HG03095 (cell line): ENCODE data around the gene WDR27.
A peak's percentile ranks its signal among the peaks of the same experiment; 100 is the strongest.
"Not testable (repeated sequence)": the region's sequence is repeated elsewhere in the genome, so short reads cannot be mapped to it uniquely, and the experiment has no call there.

ENCODE experiments used
- ATAC-seq: cut with Tn5 transposase; IDR thresholded peaks from one replicate; pipeline ENCODE4 v1.9.1; 2021; ENCODE audit warnings: moderate library complexity; ENCODE audit not compliant: unreplicated experiment

WDR27 gene

GRCh38 chr6:169618526-169619490 lies 83.0 kb downstream of the WDR27 start:
- no peak for ATAC-seq

- ATAC-seq = no peak
These were observed 84.3 kb downstream of the WDR27 start for GRCh38 chr6:169617562-169617961.

GRCh38 chr6:169608609-169609008 lies 93.2 kb downstream of the WDR27 start:
- not testable (repeated sequence) for ATAC-seq

- no peak for ATAC-seq
These were observed 97.8 kb downstream of the WDR27 start for GRCh38 chr6:169604076-169604475.

- not testable (repeated sequence) for ATAC-seq
These were observed 100.7 kb downstream of the WDR27 start for GRCh38 chr6:169601129-169601528.

GRCh38 chr6:169592558-169592957 lies 109.3 kb downstream of the WDR27 start:
- no peak for ATAC-seq

GRCh38 chr6:169591616-169592015 lies 110.2 kb downstream of the WDR27 start:
- no peak for ATAC-seq

GRCh38 chr6:169590376-169590939 lies 111.4 kb downstream of the WDR27 start:
- ATAC-seq = no peak

GRCh38 chr6:169589699-169590257 lies 112.1 kb downstream of the WDR27 start:
- peak; percentile 69 for ATAC-seq

- ATAC-seq = peak; percentile 83
These were observed 112.5 kb downstream of the WDR27 start for GRCh38 chr6:169589293-169589692.

- no peak for ATAC-seq
These were observed 113.9 kb downstream of the WDR27 start for GRCh38 chr6:169587975-169588374.

GRCh38 chr6:169583886-169584541 lies 117.8 kb downstream of the WDR27 start:
- peak; percentile 57 for ATAC-seq

- no peak for ATAC-seq
These were observed 122.3 kb downstream of the WDR27 start for GRCh38 chr6:169579407-169580111.

- no peak for ATAC-seq
These were observed 123.9 kb downstream of the WDR27 start for GRCh38 chr6:169577974-169578373.

GRCh38 chr6:169577236-169577635 lies 124.6 kb downstream of the WDR27 start:
- ATAC-seq = no peak

GRCh38 chr6:169575821-169576220 lies 126.0 kb downstream of the WDR27 start:
- ATAC-seq = no peak

GRCh38 chr6:169575365-169575764 lies 126.5 kb downstream of the WDR27 start:
- ATAC-seq = no peak

GRCh38 chr6:169574420-169574819 lies 127.4 kb downstream of the WDR27 start:
- ATAC-seq = no peak

- ATAC-seq = no peak
These were observed 127.9 kb downstream of the WDR27 start for GRCh38 chr6:169573883-169574282.

- ATAC-seq = no peak
These were observed 130.5 kb downstream of the WDR27 start for GRCh38 chr6:169571123-169571962.
